Stomach smooth muscle (tissue), 2 donors: ENCODE measurements around the gene PLD1.

Experiments used
- H3K27ac ChIP-seq: one replicate; pipeline ENCODE4 v1.7.0; 2013; ENCODE audit warnings: mild to moderate bottlenecking, low read length, inconsistent platforms
- H3K27me3 ChIP-seq, 2 donors: one replicate each; pipeline ENCODE4 v1.7.0; 2013; ENCODE audit warnings: low read length in 2 of 2; ENCODE audit not compliant: insufficient read depth in 2 of 2, control insufficient read depth in 1 of 2
- H3K36me3 ChIP-seq, 2 donors: one replicate each; pipeline ENCODE4 v1.7.0; 2013; ENCODE audit warnings: low read length in 2 of 2; ENCODE audit not compliant: control insufficient read depth in 2 of 2, insufficient read depth in 2 of 2
- H3K4me1 ChIP-seq: one replicate; pipeline ENCODE4 v1.7.0; 2013; ENCODE audit warnings: low read length; ENCODE audit not compliant: control insufficient read depth, insufficient read depth
- H3K4me3 ChIP-seq, 2 donors: one replicate each; pipeline ENCODE4 v1.7.0; 2013; ENCODE audit warnings: low read length in 2 of 2
- H3K9ac ChIP-seq, 2 donors: one replicate each; pipeline ENCODE4 v1.7.0; 2013; ENCODE audit warnings: low read length in 2 of 2, mild to moderate bottlenecking in 1 of 2
- H3K9me3 ChIP-seq, 2 donors: one replicate each; pipeline ENCODE4 v1.7.0; 2013; ENCODE audit warnings: low read length in 2 of 2; ENCODE audit not compliant: control insufficient read depth in 2 of 2
- donor health status: healthy.
- donor health status: Pancreatic carcinoma.

Gene PLD1

GRCh38 chr3:171769461-171769860 is 40.8 kb downstream of the PLD1 start:
- H3K9ac ChIP-seq = no peak overlapping the region
- H3K4me1 ChIP-seq = peaks cover 3% of the 10 kb centered on the region
- no peak overlapping the region for H3K4me3 ChIP-seq
- H3K27ac ChIP-seq = no peak overlapping the region
- no peaks in the 10 kb centered on the region for H3K9me3 ChIP-seq
- H3K27me3 ChIP-seq = no peaks in the 10 kb centered on the region
- H3K36me3 ChIP-seq = no peaks in the 10 kb centered on the region

GRCh38 chr3:171768986-171769385 is 41.3 kb downstream of the PLD1 start:
- no peaks in the 10 kb centered on the region for H3K27me3 ChIP-seq
- H3K9me3 ChIP-seq = no peaks in the 10 kb centered on the region
- H3K4me1 ChIP-seq = peaks cover 3% of the 10 kb centered on the region
- H3K4me3 ChIP-seq = no peak overlapping the region
- no peak overlapping the region for H3K27ac ChIP-seq
- H3K36me3 ChIP-seq = no peaks in the 10 kb centered on the region
- H3K9ac ChIP-seq = no peak overlapping the region

GRCh38 chr3:171768281-171768900 is 41.9 kb downstream of the PLD1 start:
- Histone ChIP-seq H3K9me3 (no peaks in the 10 kb centered on the region), H3K36me3 (no peaks in the 10 kb centered on the region), H3K4me1 (peaks cover 3% of the 10 kb centered on the region), H3K27me3 (no peaks in the 10 kb centered on the region), H3K27ac (no peak overlapping the region), H3K4me3 (no peak overlapping the region), H3K9ac (no peak overlapping the region)

GRCh38 chr3:171765511-171765887 is 44.8 kb downstream of the PLD1 start:
- no peaks in the 10 kb centered on the region for H3K36me3 ChIP-seq
- no peaks in the 10 kb centered on the region for H3K9me3 ChIP-seq
- no peaks in the 10 kb centered on the region for H3K4me1 ChIP-seq
- no peak overlapping the region for H3K4me3 ChIP-seq
- H3K27ac ChIP-seq = no peak overlapping the region
- H3K27me3 ChIP-seq = no peaks in the 10 kb centered on the region
- no peak overlapping the region for H3K9ac ChIP-seq

- no peaks in the 10 kb centered on the region for H3K4me1 ChIP-seq
- H3K36me3 ChIP-seq = no peaks in the 10 kb centered on the region
- H3K9ac ChIP-seq = no peak overlapping the region
- no peaks in the 10 kb centered on the region for H3K9me3 ChIP-seq
- no peak overlapping the region for H3K4me3 ChIP-seq
- H3K27ac ChIP-seq = no peak overlapping the region
- no peaks in the 10 kb centered on the region for H3K27me3 ChIP-seq
These were observed 46.9 kb downstream of the PLD1 start for GRCh38 chr3:171763392-171763791.

GRCh38 chr3:171760477-171760876 is 49.8 kb downstream of the PLD1 start:
- Histone ChIP-seq H3K9ac (no peak overlapping the region), H3K36me3 (no peaks in the 10 kb centered on the region), H3K9me3 (no peaks in the 10 kb centered on the region), H3K4me3 (no peak overlapping the region), H3K27ac (no peak overlapping the region), H3K27me3 (no peaks in the 10 kb centered on the region), H3K4me1 (no peaks in the 10 kb centered on the region)

GRCh38 chr3:171758109-171758508 is 52.2 kb downstream of the PLD1 start:
- Histone ChIP-seq H3K27me3 (no peaks in the 10 kb centered on the region), H3K27ac (no peak overlapping the region), H3K9ac (no peak overlapping the region), H3K4me1 (no peaks in the 10 kb centered on the region), H3K36me3 (no peaks in the 10 kb centered on the region), H3K9me3 (no peaks in the 10 kb centered on the region), H3K4me3 (no peak overlapping the region)

GRCh38 chr3:171757361-171758034 is 52.8 kb downstream of the PLD1 start:
- H3K4me3 ChIP-seq = no peak overlapping the region
- no peak overlapping the region for H3K9ac ChIP-seq
- H3K4me1 ChIP-seq = no peaks in the 10 kb centered on the region
- H3K27ac ChIP-seq = no peak overlapping the region
- no peaks in the 10 kb centered on the region for H3K36me3 ChIP-seq
- no peaks in the 10 kb centered on the region for H3K27me3 ChIP-seq
- no peaks in the 10 kb centered on the region for H3K9me3 ChIP-seq

GRCh38 chr3:171755656-171756055 is 54.6 kb downstream of the PLD1 start:
- no peaks in the 10 kb centered on the region for H3K27me3 ChIP-seq
- no peak overlapping the region for H3K9ac ChIP-seq
- no peak overlapping the region for H3K27ac ChIP-seq
- H3K36me3 ChIP-seq = no peaks in the 10 kb centered on the region
- H3K4me1 ChIP-seq = no peaks in the 10 kb centered on the region
- no peak overlapping the region for H3K4me3 ChIP-seq
- H3K9me3 ChIP-seq = no peaks in the 10 kb centered on the region

GRCh38 chr3:171755015-171755589 is 55.2 kb downstream of the PLD1 start:
- H3K4me1 ChIP-seq = no peaks in the 10 kb centered on the region
- no peaks in the 10 kb centered on the region for H3K9me3 ChIP-seq
- H3K36me3 ChIP-seq = no peaks in the 10 kb centered on the region
- H3K27me3 ChIP-seq = no peaks in the 10 kb centered on the region
- H3K4me3 ChIP-seq = no peak overlapping the region
- no peak overlapping the region for H3K27ac ChIP-seq
- H3K9ac ChIP-seq = no peak overlapping the region
